Coronary artery (tissue), 2 donors: ENCODE results near the gene POLR1D.

Source experiments
- DNase-seq: peaks from one replicate; pipeline ENCODE4 v3.0.0-alpha.2; 2017; ENCODE audit warnings: low spot score
- H3K27ac ChIP-seq, 2 donors: fragments of 200-600 bp; sonication (generic); one replicate each; pipeline ENCODE4 v1.5.1; 2016 to 2019
- H3K4me3 ChIP-seq: fragments of 200-600 bp; sonication (generic); 2 replicates; pipeline ENCODE4 v1.5.1; 2016; ENCODE audit warnings: mild to moderate bottlenecking, moderate library complexity
- CTCF ChIP-seq: fragments of 200-600 bp; sonication (generic); IDR thresholded peaks from one replicate; pipeline ENCODE4 v1.5.1; 2019; ENCODE audit warnings: antibody characterized with exemption

Gene POLR1D

GRCh38 chr13:27613628-27614027 lies 8.1 kb upstream of the POLR1D start:
- no peak overlapping the region for H3K4me3 ChIP-seq
- TF ChIP-seq CTCF, result no peak
- DNase-seq, result no peak
- no peak overlapping the region for H3K27ac ChIP-seq

GRCh38 chr13:27617881-27618321 lies 3.8 kb upstream of the POLR1D start:
- no peak overlapping the region for H3K27ac ChIP-seq
- no peak for TF ChIP-seq CTCF

GRCh38 chr13:27619093-27619727 lies 2.5 kb upstream of the POLR1D start:
- Histone ChIP-seq H3K4me3 (peak overlapping the region; percentile 93), H3K27ac (peak overlapping the region; percentile 93 to 97)
- DNase-seq, result no peak
- no peak for TF ChIP-seq CTCF

More at GRCh38 chr13:27617881-27618321, 3.8 kb upstream of the POLR1D start:
- H3K4me3 ChIP-seq, result no peak overlapping the region
- DNase-seq, result no peak

- H3K4me3 ChIP-seq, result peak overlapping the region; percentile 93
- peak overlapping the region; percentile 93 to 97 for H3K27ac ChIP-seq
- TF ChIP-seq CTCF, result peak; percentile 14
- DNase-seq, result no peak
These were observed 1.8 kb upstream of the POLR1D start for GRCh38 chr13:27619728-27620376.

- peak within 1 kb of the TSS; percentile 93 for H3K4me3 ChIP-seq
These were observed 1.1 kb upstream of the POLR1D start, which contains the start of gene LNX2 for GRCh38 chr13:27620377-27621115. TSS of gene LNX2 (minus strand) at chr13:27620529. CDS start at chr13:27581703, 38,826 bp downstream.

GRCh38 chr13:27621116-27621365 lies 651 bp upstream of the POLR1D start:
- peak overlapping the region; percentile 93 for H3K4me3 ChIP-seq
- TF ChIP-seq CTCF, result no peak
- peak overlapping the region; percentile 93 to 97 for H3K27ac ChIP-seq
- no peak for DNase-seq

More at GRCh38 chr13:27620377-27621115, 1.1 kb upstream of the POLR1D start, which contains the start of gene LNX2:
- peak within 1 kb of the TSS; percentile 93 to 97 for H3K27ac ChIP-seq
- TF ChIP-seq CTCF, result no peak
- peak; percentile 99 for DNase-seq
